ENCODE results near the gene IFT25.

Gene IFT25

DNA sequence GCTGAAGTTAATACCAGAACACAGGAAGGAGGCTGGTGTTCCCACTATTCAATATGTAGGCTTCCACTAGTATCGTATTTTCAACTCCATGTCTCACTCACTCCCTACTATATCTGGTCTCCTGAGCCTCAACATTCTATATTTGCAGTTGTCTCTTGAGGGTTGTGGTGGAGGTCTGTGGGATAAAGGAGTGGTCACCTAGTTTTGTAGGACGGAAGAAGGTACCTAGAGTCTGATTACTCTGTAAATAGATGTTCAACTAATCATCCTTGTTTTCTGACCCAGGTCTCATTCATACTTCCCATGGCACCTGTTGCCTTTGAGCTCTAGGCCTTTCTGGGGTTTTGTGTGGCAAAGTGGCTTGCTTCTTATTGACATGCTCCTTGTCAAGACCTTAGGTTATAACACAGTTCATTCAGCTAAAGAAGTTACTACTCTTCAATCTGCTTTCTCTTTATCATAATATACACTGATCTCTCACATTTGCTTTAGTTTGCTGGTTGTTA lies 18.1 kb downstream of the IFT25 start:
- no peak for DNase-seq (ENCODE audit: low read depth)

DNA sequence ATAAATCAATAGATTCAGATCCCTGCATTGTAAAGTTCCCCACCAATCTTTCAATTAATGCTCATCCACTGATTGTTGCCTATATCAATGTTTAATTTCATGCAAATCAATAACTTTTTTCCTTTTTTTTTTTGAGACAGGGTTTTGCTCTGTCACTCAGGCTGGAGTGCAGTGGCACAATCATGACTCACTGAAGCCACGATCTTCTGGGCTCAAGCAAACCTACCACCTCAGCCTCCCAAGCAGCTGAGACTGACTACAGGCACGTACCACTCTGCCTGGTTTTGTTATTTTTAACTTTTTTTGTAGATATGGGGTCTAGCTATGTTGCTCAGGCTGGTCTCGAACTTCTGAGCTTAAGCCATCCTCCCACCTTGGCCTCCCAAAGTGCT lies 25.8 kb downstream of the IFT25 start:
- DNase-seq (ENCODE audit: low read depth) = peak; percentile 56

DNA sequence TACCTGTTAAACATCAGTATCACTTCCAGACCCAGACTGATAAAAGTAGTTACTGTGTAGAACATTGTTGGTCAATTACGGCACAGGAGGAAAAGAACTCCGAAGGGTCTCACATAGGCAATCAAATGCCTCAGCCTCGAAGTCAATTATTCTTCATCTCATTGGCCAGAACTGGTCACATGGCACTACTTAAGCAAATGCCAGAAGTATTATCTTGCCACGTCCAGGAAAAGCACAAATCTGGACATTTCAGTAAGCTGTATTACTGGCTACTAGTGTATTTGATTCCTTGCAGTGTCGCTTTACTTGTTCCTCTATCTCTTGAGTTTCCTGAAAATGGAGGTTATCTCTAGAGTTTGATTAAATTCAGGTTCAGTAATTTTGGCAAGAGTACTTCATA lies 27.2 kb downstream of the IFT25 start:
- no peak for DNase-seq (ENCODE audit: low read depth)

DNA sequence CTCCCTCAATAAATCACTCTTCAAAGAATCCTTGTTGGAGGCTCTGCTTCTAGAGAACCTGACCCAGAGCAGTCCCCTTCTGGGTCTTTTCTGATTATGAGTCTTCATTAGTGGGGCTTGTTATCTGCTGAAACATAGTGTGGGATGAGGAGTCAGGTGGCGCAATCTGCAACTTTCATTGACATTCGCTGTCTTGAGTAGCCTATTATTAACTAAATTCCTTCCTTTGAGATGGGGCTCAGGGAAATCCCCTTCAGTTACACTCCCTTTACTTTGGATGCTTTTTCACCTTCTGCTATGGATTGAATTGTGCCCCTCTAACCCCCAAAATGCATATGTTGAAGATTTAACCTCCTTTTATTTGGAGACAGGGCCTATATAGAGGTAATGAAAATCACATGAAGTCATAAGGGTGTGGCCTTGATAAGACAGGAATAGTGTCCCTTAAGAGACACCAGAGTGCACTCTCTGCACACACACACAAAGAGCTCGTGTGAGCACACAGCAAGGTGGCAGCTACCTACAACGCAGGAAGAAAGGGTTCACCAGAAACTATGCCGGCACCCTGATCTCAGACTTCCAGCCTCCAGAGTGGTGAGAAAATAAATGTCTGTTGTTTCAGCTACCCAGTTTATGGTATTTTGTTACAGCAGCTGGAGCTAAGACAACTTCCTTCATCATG lies 32.0 kb downstream of the IFT25 start:
- DNase-seq (ENCODE audit: low read depth) = no peak

DNA sequence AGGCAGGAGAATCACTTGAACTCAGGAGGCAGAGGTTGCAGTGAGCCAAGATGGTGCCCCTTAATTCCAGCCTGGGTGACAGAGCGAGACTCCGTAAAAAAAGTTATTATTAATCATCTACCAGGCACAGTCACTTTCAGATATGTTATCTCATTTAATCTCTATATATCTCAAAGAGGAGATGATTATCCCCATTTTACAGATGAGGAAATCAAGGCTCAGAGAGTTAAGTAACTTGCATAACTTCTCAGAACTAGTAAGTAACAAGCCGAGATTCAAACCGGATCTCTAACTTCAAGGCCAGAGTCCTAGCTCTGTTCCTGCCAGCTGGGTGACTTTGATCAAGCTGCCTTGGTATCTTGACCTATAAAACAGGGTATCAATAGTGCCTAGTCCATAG lies 34.1 kb downstream of the IFT25 start:
- DNase-seq (ENCODE audit: low read depth) = no peak

DNA sequence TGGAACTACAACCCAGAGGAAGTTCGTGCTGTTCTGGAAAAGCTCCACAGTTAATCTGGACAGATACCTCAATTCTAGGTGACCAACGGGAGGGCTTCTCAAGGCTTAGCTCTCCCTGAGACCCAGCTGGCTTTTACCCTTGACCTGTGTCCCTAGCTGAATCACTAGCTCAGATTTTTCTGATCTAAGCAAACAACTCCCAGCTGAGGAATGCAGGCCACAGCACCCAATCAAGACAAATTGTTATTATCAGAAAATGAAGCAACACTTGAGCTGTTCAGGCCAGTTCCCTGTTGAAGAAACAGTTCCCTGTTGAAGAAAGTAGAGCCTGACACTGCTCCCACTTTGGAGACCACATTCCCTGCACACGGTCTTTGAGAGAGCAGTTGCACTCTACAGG lies 35.6 kb downstream of the IFT25 start:
- DNase-seq (ENCODE audit: low read depth) = peak; percentile 26

DNA sequence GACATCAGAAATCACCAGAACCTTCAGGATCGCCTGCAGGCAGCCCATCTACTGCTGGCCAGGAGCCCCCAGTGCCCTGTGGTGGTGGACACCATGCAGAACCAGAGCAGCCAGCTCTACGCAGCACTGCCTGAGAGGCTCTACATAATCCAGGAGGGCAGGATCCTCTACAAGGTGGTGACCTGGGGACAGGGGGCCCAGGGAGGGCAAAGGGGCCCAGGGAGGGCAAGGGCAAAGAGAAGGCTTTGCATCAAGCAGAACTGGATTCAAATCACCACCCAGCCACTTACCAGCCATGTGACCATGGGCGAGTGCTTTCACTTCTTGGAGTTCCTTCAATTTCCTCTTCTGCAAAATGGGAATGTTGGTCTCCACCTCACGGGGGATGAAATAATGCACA lies 39.4 kb downstream of the IFT25 start:
- no peak for DNase-seq (ENCODE audit: low read depth)

DNA sequence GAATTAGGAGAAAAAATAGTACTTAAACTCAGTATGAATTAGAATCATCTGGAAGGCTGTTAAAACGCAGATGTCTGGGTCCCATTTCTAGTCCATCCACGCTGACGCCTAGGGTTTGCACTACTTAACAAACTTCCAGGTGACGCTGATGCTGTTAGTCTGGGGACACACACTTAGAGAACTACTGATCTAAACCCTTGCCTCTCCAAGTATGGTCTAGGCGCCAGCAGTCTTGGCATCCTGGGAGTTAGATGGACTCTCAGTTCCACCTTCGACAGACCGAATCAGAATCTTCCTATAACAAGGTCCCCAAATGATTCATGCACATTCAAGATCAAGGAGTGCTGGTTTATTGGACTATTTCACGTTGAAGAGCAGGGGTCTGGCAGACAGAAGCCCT lies 40.0 kb downstream of the IFT25 start:
- DNase-seq (ENCODE audit: low read depth) = no peak

DNA sequence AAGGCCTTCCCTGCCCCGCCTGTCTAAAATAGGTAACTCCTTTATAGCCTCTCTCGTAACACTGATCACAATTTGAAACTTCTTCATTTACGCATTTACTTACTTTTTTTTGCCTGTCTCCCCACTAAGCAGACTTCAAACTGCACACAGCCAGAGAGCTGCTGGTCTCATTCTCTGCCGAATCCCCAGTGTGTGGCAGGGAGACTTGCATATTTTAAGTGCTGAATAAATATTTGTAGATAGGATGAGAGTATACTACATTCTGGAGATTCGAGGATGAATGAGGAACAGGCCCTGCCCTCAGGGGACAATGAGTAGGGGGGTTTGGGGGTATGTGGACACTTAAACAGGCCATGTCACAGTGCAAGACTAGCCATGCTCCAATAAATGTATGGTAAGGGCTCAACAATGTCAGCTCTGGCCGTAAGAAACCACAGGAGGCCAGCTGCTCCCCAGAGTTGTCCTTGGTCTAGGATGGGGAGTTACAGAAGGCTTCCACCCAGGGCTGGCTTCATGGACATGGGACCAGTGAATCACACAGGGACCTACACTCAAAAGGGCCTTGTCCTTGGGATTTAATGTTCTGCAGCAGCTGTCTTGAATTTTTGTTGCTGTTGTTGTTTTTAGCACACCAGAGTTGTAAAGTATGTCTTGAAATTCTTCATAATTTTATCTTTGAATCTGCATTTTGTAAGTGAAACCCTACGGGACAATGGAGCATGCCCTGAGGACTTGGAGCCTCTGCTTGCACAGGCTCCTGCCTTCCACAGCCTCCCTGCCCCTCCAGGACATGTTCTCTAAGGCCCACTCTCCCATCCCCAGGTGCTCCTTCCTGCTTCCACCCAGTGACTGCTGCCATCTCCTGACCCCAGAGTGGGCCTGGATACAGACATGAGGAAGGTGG lies 43.0 kb downstream of the IFT25 start:
- DNase-seq (ENCODE audit: low read depth) = peak; percentile 36

DNA sequence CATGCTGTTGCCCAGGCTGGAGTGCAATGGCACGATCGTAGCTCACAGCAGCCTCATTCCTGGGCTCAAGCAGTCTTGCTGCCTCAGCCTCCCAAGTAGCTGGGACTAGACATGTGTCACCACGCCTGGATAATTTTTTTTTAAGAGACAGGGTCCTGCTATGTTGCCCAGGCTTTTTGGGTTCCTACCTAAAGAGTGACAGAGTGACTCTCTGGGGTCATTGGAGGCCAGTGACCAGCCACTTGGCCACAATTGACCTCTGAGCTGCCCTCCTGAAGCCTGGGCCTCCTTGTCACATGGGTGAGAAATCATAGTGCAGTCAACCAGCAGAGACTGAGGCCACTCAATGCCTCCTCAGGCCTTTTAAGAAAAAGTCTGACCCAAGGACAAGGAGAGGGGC lies 45.8 kb downstream of the IFT25 start:
- no peak for DNase-seq (ENCODE audit: low read depth)

DNA sequence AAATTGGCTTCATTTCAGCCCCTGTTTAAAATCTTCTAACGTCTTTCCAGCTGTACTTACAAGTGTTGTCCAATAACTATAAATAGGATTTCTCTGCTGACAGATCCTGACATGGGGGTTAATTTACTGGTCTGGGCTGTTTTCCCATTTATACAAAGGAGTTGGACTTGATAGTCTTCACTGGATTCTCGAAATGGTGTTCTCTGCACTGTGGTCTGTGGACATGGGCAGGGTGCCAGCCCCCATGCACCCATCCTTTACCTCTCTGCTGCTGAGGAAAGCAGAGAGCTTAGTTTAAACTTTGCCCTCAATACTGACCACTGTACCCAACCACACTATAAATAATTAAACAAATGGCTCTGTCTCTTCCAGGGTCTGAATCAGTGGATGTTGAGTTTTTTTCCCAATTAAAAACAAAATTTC lies 46.3 kb downstream of the IFT25 start:
- DNase-seq (ENCODE audit: low read depth) = peak; percentile 75

DNA sequence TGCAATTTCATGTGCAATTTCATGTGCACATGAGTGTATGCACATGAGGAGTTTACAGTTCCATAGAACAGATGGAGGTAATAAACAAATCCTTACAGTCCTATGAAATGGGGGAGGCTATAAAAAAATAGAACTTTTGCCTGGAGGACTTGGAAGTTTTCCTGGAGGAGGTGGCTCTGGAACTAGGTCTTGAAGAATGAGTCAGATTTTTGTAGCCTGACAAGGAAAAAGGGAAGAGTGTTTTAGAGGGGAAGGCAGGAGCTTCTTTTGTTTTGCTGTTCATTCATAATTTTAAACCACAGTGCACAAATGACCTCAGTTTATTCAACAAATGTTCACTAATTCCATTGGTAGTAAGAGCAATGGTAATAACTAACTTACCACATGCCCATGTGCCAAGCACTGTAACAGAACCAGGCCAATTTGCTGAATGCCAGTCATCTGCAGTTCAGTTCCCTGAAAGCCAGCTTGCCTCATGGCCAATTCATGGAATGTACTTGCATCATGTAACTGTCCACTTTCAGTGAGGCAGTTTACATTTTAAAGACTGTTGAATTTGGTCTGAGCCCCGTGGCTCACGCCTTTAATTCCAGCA lies 48.8 kb downstream of the IFT25 start:
- DNase-seq (ENCODE audit: low read depth) = peak; percentile 95

DNA sequence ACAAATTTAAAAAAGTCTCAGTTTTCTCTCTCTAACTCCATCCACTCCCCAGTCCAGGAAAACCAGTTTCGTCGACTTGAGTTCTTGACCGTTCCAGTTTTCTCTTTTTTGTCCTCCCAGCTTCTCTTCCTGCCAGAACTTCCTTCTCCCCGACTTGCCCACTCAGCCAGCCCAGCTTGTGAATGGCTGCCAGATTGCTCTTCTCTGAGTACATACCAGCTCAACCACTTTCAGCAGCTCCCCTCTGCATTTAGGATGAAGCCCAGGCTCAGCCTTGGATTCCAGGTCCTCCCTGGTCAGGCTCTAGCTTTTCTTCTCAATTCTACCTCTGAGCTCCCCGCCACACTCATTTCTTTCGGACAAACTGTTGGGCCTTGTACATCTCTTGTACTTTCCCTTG lies 50.1 kb downstream of the IFT25 start:
- DNase-seq (ENCODE audit: low read depth) = peak; percentile 10

DNA sequence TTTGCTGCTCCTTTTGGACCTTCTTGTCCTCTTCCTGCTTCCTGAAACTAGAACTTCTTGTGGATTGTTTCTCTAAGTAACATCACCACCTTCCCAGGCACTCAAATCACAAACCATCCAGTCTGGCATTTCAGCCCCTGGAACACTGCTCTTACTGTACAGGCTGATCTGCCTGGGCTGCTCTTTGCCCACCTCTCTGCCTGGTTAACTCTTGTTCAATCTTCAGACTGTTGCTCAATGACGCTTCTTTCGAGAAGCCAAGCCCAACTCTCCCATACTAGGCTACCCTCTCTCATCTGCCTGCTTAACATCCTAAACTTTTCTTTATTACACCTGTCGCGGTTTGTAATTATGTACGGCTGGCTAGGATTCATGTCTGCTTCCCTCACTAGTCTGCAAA lies 50.9 kb downstream of the IFT25 start:
- no peak for DNase-seq (ENCODE audit: low read depth)

DNA sequence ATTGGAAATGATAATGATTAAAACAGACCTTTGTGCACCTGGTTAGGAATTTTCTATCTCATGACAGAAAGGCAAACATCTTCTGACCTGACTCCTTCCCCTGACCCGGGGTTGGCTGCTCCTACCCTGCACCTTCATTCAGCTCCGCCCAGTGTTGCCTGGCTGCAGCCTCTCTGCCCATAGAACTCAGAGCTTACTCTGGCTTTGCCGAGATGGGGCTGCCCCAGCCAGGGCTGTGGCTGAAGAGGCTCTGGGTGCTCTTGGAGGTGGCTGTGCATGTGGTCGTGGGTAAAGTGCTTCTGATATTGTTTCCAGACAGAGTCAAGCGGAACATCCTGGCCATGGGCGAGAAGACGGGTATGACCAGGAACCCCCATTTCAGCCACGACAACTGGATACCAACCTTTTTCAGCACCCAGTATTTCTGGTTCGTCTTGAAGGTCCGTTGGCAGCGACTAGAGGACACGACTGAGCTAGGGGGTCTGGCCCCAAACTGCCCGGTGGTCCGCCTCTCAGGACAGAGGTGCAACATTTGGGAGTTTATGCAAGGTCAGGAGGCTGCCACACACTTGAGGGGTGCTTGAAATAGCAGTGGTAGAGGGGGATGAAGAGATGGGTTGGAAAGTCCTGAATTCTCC lies 51.4 kb downstream of the IFT25 start, which contains the start of gene DIO1:
Gene DIO1, plus strand, starts transcription at position 189 of the 638 bp plus-strand sequence. Its CDS starts 24 bp downstream, at position 213.
- no peak for DNase-seq (ENCODE audit: low read depth)

DNA sequence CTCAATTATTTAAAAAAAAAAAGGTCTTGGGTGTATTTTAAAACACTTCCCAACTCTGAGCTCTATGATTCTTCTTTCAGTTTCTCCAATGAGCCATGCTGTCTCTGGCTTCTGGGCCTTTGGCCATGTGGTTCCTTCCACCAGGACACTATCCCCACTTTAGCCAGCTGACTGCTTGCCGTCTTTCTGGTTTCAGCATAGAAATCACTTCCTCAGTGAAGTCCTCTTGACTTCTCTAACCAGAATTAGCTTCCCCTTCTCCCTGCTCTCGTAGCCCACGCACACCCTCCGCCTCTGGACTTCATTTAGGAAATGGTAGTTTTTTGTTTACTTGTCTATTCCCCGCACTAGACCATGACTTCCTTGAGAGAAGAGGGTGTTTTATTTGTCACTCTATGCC lies 52.6 kb downstream of the IFT25 start:
- DNase-seq (ENCODE audit: low read depth) = no peak

DNA sequence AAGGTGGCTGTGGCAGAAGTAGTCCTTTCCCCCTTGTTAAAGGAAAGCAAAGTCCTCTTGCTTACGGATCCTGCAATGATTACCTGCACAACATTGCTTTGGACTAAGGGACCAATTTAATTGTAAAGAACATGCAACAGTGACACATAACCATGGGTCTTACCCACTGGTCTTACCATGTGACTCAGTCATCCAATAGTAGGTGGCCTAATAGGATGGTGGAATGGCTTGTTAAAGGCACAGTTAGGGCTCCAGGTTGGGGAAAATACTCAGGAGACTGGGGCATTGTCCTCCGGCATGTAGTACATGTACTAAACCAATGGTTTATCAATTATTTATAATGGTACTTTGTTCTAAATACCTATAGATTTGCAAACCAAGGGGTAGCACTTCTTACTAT lies 53.8 kb downstream of the IFT25 start:
- DNase-seq (ENCODE audit: low read depth) = no peak

DNA sequence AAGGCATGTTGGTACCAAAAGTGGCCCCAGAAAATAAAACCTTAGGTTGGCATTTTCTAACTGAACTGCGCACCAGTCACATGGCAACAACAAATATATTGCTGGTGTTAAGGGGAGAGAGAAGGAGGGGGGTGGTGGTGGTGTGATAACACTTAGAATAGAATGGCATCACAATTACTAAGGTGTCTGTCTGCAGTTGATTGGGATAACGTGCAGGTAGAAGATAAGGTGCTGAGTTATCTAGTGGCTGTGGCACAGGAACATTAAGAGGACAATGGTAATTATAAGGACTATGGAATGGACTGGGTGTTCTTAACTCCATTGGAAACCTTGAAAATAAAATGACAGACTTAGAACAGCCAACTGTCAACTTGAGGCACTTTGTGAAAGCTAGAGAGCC lies 54.5 kb downstream of the IFT25 start:
- DNase-seq (ENCODE audit: low read depth) = no peak

DNA sequence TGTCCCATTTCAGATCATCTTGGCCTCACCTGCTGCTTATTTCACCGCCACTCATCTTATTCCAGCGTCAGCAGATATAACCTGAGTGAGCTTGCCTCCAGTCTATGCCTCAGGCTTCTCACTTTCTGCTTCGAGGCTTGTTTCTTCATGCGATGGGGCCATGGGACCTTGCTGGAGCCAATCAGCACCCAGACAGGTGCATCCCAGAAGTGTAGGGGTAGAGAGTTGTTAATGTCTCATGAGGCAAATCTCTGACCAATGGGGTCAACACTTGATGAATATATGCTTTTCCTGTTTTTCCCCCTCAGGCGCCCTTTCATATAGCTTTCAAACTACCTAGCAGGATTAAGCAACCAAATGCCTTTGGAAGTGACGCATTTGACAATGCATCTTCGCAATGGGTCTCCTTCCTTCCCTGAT lies 55.0 kb downstream of the IFT25 start:
- no peak for DNase-seq (ENCODE audit: low read depth)

DNA sequence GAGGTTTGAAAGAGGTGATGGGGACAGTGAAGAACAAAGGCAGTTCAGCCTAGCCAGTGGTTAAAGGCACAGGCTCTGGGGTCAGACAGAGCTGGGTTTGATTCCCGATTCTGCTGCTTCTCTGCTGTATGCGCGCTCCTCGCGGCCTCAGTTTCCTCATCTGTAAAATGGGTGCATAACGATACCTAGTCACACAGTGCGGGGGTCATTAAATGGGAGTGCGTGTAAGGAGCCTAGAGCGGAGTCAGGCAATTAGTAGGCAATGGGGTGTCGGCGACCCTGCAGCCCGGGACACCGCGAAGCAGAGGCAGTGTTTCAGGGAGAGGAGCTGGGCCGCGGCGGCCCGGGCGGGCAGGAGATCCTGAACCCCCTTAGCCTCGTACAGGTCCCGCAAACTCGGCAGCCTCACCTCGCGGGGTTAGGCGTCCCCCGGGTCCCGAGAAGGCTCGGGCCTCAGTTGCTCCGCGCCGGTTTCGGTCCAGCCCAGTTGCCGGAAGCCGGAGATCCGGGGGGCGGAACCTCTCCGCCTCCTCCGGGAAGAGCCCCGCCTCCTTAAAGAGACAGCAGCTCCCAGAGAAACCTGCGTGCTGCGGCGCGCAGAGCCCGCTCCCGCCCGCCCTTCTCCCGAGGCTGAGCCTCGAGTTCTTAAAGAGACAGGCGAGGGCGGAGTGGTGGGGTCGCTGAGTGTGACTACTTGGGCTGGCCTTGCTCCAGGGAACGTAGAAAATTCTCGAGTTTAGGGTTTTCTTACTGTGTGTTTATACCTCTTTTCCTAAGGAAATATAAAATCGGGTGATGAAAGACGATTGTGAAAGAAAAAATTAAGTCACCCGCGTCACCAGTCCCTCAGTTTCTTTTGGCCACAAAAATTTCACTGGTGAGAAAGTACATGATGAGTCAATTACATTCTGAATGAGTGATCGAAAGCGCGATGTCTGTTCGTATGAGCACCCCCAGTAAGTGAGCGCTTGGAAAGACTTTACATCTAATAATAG lies 55.9 kb downstream of the IFT25 start, which contains the start of gene YIPF1:
Gene YIPF1, minus strand, starts transcription at position 494 of the 995 bp plus-strand sequence. CDS start 860 bp downstream, outside the sequence.
- peak; percentile 92 for DNase-seq (ENCODE audit: low read depth)

DNA sequence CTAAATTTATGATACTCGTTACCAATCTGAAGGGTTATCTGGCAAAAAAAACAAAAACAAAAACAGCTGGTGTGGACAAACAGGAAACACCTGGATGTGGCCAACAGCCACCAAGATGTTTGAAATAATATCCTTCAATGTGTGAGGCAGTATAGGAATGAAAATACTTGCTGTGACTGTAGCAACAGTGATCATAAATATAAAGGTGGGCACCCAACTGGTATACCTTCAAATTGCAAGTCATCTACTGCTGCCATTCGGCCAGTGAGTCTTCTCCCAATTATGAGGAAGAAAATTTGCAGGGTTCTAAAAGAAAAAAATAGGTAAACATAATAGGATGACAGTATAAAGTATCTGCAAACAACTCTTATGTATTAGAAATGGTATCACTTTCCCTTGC lies 56.8 kb downstream of the IFT25 start:
- no peak for DNase-seq (ENCODE audit: low read depth)

Measured in EH (cell line).